Subcutaneous adipose tissue (tissue), 4 donors: Measurements from ENCODE around the gene NPHP4. TPM values are rescaled to one million over a fixed set of nuclear protein-coding genes. Genes with fewer than 3 reads are reported as not detected.

Experiments
- CTCF ChIP-seq: fragments of 450-650 bp; IDR thresholded peaks from one replicate; pipeline ENCODE4 v1.5.1; 2016; ENCODE audit warnings: low read depth, mild to moderate bottlenecking, control low read depth, antibody characterized with exemption, moderate library complexity
- total RNA-seq, 4 donors: library from RNA; depleted of rRNA; stranded (reverse); fragments of >200 nt; gene quantifications; one replicate each; pipeline ENCODE4 v1.1.0, GENCODE V29; 2016

NPHP4 gene
- total RNA-seq, 4 donors from 2014 or later: 7.3 to 11.9 (median 9.5) TPM

GRCh38 chr1:5839881-5840550 lies 152.2 kb downstream of the NPHP4 start:
- TF ChIP-seq CTCF: no peak

GRCh38 chr1:5839161-5839880 lies 152.9 kb downstream of the NPHP4 start:
- no peak for TF ChIP-seq CTCF

GRCh38 chr1:5837976-5838653 lies 154.1 kb downstream of the NPHP4 start:
- TF ChIP-seq CTCF: no peak

GRCh38 chr1:5836776-5837440 lies 155.3 kb downstream of the NPHP4 start:
- no peak for TF ChIP-seq CTCF

- TF ChIP-seq CTCF: no peak
Observed at GRCh38 chr1:5835179-5835562, 157.1 kb downstream of the NPHP4 start.

GRCh38 chr1:5834477-5835178 lies 157.6 kb downstream of the NPHP4 start:
- no peak for TF ChIP-seq CTCF
